Measurements from ENCODE around the gene TBX20.

- no peak for TF ChIP-seq CTCF (IDR thresholded peaks at IDR 0.05)
- TF ChIP-seq POLR2A (IDR thresholded peaks at IDR 0.05) = no peak
Measured at GRCh38 chr7:35258868-35259522, 5.1 kb upstream of the TBX20 start.
